Measurements from ENCODE around the gene ZNF253.
"Not testable (repeated sequence)": the region's sequence is repeated elsewhere in the genome, so short reads cannot be mapped to it uniquely, and the experiment has no call there.

ZNF253 gene

DNA sequence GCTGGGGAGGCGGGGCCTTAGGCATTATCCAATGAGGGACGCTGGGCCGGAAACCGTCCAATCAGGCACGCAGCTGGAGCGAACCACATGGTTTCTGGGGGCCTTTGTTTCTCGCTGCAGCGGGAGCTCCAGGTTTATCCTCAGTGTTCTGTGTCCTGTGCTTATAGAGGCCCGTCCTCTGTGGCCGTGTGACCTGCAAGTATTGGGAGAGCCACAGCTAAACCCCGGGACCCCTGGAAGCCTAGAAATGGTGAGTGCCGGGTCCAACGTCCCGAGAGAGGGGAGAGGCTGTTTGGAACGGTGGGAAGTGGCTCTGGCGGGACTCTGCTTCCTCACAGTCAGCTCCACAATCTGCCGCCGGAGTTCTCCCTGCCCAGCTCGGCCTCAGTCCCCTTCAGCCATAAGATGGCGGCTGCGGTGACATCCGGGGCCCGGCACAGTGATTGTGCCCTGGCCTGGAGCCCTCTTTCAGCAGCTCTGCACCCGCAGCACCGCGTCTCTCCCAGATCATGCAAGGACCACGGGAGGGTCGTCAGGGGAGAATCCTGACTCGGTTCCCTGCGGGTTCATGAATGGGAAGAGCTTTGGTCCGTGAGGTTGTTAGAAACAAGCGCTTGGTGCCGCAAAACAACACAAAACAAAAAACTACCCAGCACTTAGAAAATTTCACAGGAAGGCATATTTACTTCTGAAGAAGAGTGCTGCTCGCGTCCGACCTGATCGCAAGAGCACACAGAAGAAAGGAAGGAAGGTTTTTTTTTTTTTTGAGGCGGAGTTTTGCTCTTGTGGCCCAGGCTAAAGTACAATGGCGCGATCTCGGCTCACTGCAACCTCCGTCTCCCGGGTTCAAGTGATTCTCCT is at the start of gene ZNF253:
Gene ZNF253, plus strand, starts transcription at position 133 of the 861 bp plus-strand sequence. Its CDS starts 115 bp downstream, at position 248.
- DNase-seq, result peak; percentile 75

DNA sequence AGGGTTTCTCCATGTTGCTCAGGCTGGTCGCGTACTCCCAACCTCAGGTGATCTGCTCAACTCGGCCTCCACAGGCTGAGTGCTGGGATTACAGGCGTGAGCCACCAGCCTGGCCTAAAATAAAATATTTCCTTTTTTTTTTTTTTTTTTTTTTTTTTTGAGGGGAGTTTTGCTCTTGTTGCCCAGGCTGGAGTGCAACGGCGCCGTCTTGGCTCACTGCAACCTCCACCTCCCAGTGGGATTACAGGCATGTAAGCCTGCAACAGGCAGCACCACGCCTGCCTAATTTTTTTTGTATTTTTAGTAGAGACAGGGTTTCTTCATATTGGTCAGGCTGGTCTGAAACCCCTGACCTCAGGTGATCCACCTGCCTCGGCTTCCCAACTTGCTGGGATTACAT is 49.0 kb upstream of the ZNF253 start:
- no peak for DNase-seq

DNA sequence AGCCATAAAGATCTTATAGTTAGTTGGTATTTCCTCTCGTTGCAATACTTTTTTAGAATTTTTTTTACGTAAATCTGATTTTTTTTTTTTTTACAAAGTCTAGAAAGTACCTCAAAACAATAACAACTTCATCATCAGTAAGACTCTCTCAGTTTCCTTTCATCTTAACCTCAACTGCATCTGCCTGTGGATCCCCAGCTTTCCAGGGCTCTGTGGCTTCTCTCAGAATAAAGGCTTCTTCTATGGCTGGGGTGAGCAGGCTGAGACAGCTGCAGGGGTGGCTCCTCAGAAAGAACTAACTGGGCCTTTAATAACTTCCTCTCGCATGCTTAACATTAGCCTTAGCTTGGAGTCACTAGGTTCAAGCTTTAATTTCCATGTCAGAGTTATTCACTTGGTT is 48.3 kb upstream of the ZNF253 start:
- no peak for DNase-seq

DNA sequence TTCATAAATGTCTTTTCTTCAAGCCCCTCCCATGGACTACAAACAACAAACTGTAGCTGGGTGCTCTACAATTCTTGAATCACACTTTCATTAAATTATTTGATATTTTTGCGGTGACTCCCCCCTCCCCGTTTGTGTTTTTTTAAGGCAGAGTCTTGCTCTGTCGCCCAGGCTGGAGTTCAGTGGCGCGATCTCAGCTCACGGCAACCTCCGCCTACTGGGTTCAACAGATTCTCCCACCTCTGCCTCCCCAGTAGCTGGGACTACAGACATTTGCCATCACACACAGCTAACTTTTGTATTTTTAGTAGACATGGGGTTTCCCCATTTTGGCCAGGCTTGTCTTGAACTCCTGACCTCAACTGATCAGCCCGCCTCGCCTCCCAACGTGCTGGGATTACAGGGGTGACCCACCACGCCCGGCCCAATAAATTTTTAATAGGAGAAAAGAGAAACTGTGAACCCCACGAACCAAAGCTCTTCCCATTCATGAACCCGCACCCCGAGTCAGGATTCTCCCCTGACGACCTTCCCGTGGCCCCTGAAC is 44.8 kb upstream of the ZNF253 start:
- no peak for DNase-seq

DNA sequence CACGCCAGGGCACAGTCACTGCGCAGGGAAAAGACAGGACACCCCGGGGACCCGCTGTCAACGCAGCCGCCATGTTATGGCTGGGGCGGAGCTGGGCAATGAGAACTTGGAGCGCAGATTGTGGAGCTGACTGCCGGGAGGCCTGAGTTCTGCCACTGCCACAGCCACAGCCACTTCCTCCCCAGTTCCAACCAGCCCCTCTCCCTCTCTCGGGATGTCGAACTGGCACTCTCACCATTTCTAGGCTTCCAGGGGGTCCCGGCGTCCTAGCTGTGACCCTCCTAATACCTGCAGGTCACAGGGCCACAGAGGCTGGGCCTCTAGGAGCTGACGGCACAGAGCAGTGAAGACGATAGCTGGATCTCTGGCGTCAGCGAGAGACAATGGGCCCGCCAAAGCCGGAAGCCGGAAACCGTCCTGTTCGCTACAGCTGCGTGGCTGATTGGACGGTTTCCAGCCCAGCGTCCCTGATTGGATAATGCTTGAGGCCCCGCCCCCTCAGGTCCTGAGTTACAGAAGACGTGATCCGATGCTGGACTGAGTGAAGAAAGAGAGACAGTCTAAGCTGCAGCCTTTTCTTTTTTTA is 44.2 kb upstream of the ZNF253 start, which contains the start of gene ZNF506:
Gene ZNF506, minus strand, starts transcription at position 385 of the 586 bp plus-strand sequence. Its CDS starts 147 bp downstream, at position 238.
- peak; percentile 81 for DNase-seq

DNA sequence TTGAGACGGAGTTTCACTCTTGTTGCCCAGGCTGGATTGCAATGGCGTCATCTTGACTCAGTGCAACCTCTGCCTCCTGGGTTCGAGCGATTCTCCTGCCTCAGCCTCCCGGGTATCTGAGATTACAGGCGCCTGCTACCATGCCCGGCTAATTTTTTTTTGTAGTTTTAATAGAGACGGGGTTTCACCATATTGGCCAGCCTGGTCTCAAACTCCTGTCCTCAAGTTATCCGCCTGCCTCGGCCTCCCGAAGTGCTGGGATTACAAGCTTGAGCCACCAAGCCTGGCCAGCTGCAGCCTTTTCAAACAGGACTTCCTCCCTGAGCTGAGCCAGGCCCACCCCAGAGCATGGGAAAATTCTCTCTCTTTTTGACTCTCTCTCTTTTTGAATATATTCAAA is 43.7 kb upstream of the ZNF253 start:
- DNase-seq, result not testable (repeated sequence)

DNA sequence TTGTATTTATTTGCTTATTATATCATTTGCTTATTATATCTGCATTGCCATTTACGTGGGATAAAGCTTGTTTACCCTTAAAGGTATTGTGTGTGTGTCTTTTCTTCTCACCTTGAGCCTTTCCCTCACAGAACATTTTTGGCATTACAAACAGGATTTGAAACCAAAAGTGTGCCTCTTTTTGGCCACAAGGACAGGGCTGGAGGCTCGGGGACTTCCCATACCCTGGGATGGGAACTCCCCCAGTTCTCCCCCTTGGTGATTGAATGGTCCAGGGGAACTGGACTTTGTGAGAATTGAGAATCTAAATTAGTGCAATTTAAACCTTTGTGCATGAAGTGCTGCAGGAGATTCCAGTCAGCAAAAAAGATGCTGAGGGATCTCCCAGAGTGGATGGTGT is 41.8 kb upstream of the ZNF253 start:
- DNase-seq, result no peak

DNA sequence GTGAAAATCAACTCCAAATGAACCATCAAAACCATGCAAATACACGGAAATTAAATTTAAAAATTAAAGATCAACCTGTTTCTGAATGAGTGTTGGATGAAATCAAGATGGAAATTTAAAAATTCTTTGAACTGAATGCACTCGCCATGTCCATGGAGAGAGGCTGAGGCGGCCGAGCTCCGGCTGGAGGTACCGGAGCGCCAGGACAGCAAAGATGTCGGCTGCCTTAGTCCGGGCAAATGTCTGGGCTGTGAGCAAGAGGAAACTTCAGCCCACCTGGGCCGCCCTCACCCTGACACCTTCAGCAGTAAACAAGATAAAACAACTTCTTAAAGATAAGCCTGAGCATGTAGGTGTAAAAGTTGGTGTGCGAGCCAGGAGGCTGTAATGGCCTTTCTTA is 38.8 kb upstream of the ZNF253 start:
- no peak for DNase-seq

DNA sequence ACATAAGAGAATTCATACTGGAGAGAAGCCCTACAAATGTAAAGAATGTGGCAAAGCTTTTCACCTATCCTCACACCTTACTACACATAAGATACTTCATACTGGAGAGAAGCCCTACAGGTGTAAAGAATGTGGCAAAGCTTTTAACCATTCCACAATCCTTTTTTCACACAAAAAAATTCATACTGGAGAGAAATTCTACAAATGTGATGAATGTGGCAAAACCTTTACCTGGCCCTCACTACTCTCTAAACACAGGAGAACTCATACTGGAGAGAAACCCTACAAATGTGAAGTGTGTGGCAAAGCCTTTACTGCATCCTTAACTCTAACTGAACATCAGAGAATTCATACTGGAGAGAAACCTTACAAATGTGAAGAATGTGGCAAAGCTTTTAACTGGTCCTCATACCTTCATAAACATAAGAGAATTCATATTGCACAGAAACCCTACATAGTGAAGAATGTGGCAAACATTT is 30.1 kb upstream of the ZNF253 start:
- DNase-seq, result no peak

DNA sequence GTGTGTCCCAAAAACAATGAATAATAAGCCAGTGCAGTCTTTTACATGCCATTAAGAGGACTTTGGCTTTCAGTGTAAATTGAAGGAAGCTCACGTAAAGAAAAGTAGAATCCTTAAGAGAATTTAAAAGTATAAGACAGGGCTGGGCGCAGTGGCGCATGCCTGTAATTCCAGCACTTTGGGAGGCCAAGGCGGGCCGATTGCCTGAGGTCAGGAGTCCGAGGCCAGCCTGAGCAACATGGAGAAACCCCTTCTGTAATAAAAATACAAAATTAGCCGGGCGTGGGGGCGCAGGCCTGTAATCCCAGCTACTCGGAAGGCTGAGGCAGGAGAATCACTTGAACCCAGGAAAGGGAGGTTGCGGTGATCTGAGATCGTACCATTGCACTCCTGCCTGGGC is 17.9 kb upstream of the ZNF253 start:
- no peak for DNase-seq

DNA sequence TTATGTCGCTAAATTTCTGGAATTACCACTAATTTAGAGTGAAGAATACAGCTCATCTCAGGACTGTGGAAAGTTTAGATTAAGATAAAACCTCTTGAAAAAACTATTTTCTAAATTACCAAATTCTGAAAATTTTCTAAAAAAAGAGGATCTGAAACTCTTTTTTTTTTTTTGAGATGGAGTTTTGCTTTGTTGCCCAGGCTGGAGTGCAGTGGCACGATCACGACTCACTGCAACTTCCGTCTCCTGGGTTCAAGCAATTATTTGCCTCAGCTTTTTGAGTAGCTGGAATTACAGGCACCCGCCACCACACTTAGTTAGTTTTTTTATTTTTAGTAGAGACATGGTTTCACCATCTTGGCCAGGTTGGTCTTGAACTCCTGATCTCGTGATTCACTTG is 16.6 kb upstream of the ZNF253 start:
- DNase-seq, result no peak

DNA sequence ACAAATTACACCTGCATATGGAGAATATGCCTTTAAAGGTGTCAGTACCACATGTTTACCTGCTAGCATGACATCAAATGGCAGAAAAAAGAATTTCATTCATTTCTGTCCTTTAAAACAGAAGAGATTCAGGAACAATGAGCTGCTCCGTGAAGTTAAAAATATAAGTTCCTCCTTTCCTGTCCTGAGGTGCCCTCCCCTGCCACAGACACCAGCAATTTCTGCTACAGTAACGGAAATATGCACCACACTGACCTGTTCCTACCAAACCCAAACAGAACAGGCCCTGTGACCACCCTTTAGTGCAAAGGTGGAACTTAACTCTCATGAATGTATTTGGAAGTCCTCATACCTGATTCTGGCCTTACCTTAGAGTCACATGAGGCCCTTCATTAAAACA is 13.9 kb upstream of the ZNF253 start:
- DNase-seq, result not testable (repeated sequence)

DNA sequence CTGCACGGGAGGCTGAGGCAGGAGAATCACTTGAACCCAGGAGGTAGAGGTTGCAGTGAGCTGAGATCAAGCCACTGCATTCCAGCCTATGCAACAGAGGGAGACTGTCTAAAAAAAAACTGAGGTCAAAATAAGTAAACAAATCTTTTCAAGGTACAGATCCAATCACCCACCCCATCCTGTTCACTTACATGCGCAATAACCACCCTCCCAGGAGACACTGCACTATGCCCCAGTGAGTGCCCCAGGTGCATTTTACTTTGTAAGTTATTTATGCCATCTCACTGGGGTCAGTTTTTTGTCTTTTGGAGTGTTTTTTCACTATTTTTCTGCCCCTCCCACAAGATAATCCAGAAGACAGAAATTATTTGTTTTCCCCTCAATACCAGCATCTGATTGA is 6.9 kb upstream of the ZNF253 start:
- no peak for DNase-seq

DNA sequence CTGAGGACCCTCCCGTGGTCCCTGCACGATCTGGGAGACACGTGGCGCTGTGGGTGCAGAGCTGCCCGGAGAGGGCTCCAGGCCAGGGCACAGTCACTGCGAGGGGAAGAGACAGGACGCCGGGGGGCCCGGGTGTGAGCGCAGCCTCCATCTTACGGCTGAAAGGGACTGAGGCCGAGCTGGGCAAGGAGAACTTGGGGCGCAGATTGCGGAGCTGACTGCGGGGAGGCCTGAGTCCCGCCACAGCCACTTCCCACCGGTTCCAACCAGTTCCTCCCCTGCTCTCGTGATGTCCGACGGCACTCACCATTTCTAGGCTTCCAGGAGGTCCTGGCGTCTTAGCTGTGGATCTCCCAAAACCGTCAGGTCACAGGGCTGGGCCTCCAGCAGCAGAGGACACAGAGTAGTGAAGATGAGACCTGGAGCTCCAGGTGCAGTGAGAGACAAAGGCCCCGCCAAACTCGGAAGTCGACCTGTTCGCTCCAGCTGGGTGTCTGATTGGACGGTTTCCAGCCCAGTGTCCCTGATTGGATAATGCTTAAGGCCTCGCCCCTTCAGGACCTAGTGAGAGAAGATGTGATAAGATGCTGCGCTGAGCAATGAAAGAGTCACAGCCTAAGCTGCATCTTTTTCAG is 4.8 kb upstream of the ZNF253 start:
- DNase-seq, result no peak

DNA sequence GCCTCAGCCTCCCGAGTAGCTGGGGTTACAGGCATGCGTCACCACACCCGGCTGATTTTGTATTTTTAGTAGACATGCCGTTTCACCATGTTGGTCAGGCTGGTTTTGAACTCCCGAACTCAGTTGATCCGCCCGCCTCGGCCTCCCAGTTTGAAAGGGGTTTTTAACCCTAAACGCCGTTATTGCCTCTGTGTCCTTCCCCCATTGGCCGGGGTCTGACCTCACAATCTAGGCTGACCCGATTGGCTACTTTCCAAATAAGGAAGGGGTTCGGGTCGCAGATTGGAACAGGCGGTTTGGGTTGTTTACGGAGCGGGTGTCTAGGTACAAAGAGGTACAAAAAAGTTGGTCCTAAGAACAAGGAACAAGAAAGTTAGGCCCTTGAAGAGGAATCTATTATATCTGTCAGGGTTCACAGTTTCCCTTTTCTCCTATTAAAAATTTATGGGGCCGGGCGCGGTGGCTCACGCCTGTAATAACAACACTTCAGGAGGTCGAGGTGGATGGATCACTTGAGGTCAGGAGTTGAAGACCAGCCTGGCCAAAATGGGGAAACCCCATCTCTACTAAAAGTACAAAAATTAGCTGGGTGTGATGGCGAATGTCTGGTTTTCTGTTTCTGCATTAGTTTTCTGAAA is 1.0 kb downstream of the ZNF253 start:
- no peak for DNase-seq

DNA sequence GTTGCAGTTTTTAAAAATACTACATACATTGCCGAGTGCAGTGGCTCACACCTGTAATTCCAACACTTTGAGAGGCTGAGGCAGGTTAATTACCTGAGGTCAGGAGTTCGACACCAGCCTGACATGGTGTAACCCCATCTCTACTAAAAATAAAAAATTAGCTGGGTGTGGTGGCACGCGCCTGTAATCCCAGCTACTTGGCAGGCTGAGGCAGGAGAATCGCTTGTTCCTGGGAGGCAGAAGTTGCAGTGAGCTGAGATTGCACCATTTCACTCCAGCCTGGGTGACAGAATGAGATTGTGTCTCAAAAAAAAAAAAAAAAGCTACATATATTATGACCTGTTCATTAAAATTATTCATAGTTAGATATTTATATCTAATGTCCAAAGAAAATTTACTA is 4.4 kb downstream of the ZNF253 start:
- not testable (repeated sequence) for DNase-seq

DNA sequence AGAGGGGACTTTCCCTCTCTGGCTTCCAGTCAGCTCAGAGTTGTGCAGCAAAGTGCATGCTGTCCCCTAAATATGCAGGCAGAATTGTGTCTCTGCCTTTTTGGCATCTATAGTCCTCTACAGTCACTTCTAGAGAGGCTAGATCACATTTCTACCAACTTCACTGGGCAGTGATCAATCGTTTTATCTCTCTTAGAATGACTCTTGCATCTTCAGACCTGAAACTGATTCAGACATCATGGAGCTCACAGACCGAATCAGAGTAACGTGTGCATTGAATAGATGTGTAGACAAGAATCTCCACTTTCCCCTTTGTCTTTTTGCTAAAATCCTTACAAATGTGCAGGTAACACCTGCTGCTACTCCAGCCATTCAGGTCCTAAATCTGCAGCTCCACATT is 6.2 kb downstream of the ZNF253 start:
- DNase-seq, result no peak

DNA sequence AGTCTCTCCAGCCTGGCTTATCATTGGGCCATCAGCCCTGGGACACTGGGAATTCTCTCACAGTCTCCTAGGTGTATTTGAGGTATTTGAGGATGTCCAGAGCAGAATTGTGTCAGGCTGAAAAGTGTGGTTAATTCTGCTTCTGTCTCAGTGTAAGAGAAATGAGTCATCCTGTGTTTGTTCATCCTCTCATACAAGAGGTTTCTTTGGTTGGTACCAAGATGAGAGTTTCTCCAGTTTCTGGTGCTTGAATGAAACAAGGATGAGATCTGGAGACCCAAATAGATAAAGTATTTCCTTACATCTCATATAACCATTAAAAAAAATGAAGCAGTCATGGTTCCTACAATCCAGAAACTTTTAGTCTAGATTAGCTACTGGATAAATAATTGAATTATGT is 7.7 kb downstream of the ZNF253 start:
- no peak for DNase-seq

DNA sequence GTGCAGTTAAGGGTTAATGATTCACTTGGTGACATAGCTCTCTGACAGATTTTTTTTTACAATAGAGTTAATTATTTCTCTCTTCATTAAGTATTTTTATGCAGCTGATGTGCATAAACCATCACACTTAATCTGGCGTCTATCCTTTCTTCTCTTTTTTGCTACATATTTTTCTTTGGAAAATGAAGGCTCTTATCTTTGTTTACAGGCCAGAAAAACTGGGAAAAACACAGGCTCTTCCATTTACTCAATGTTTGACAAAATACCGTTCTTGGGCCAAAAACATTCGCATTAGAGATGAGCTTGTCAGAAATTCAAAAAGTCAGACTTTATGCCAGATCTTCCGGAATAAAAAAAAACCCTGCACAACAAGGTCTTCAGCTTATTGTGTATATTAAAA is 12.0 kb downstream of the ZNF253 start:
- no peak for DNase-seq

DNA sequence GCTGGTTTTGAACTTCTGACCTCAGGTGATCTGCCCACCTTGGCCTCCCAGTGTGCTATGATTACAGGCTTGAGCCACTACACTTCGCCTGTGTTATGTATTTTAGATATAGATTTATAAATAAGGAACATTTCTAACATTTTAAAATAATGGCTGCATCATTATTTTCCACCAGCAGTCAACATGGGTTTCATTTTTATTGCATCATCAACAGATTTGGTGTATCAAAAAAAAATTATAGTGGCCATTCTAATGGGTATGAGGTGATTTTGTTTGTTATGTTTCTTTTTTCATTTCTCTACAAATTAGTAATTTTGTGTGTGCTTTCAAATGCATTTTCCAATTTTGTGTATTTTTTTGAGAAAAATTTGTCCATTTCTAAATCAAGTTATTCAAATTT is 18.9 kb downstream of the ZNF253 start:
- no peak for DNase-seq

DNA sequence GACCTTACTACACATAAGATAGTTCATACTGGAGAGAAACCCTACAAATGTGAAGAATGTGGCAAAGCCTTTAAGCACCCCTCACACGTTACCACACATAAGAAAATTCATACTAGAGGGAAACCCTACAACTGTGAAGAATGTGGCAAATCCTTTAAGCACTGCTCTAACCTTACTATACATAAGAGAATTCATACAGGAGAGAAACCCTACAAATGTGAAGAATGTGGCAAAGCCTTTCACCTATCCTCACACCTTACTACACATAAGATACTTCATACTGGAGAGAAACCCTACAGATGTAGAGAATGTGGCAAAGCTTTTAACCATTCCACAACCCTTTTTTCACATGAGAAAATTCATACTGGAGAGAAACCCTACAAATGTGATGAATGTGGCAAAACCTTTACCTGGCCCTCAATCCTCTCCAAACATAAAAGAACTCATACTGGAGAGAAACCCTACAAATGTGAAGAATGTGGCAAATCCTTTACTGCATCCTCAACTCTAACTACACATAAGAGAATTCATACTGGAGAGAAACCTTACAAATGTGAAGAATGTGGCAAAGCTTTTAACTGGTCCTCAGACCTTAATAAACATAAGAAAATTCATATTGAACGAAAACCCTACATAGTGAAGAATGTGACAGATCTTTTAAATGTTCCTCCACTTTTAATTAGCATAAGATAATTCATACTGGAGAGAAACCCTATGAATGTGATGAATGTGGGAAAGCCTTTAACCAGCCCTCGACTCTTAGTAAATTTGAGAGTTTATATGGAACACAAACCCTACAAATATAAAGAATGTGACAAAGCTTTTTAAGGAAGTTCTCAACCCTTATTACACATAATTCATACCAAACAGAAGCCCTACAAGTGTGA is 26.6 kb downstream of the ZNF253 start:
- not testable (repeated sequence) for DNase-seq
